IPS-15b (cell line): ENCODE measurements around the gene NUP35.

Experiments used
- H3K27me3 ChIP-seq: one replicate; pipeline ENCODE4 v1.6.1; 2013; ENCODE audit warnings: low read length; ENCODE audit not compliant: control insufficient read depth, insufficient read depth
- H3K36me3 ChIP-seq: one replicate; pipeline ENCODE4 v1.6.1; 2013; ENCODE audit warnings: low read length; ENCODE audit not compliant: control insufficient read depth, insufficient read depth
- H3K4me1 ChIP-seq: one replicate; pipeline ENCODE4 v1.6.1; 2013; ENCODE audit warnings: mild to moderate bottlenecking, low read length; ENCODE audit not compliant: control insufficient read depth, insufficient read depth
- H3K4me3 ChIP-seq: one replicate; pipeline ENCODE4 v1.5.1; 2013; ENCODE audit warnings: low read depth, low read length
- H3K9ac ChIP-seq: one replicate; pipeline ENCODE4 v1.6.1; 2013; ENCODE audit warnings: low read depth, mild to moderate bottlenecking, low read length
- H3K9me3 ChIP-seq: one replicate; pipeline ENCODE4 v1.6.1; 2013; ENCODE audit warnings: mild to moderate bottlenecking, low read length; ENCODE audit not compliant: control insufficient read depth, insufficient read depth

Gene NUP35

GRCh38 chr2:183186296-183186695, 62.1 kb downstream of the NUP35 start:
- Histone ChIP-seq H3K27me3 (no peaks in the 10 kb centered on the region), H3K9me3 (no peaks in the 10 kb centered on the region), H3K36me3 (peaks cover 10% of the 10 kb centered on the region), H3K4me3 (no peak overlapping the region), H3K9ac (no peak overlapping the region), H3K4me1 (no peaks in the 10 kb centered on the region)

GRCh38 chr2:183186766-183187165, 62.5 kb downstream of the NUP35 start:
- no peak overlapping the region for H3K4me3 ChIP-seq
- H3K36me3 ChIP-seq = peaks cover 10% of the 10 kb centered on the region
- no peak overlapping the region for H3K9ac ChIP-seq
- no peaks in the 10 kb centered on the region for H3K9me3 ChIP-seq
- H3K27me3 ChIP-seq = no peaks in the 10 kb centered on the region
- H3K4me1 ChIP-seq = no peaks in the 10 kb centered on the region

- H3K4me1 ChIP-seq = no peaks in the 10 kb centered on the region
- no peaks in the 10 kb centered on the region for H3K9me3 ChIP-seq
- H3K4me3 ChIP-seq = no peak overlapping the region
- H3K36me3 ChIP-seq = no peaks in the 10 kb centered on the region
- no peaks in the 10 kb centered on the region for H3K27me3 ChIP-seq
- H3K9ac ChIP-seq = no peak overlapping the region
Measured at GRCh38 chr2:183192343-183192742, 68.1 kb downstream of the NUP35 start.

- Histone ChIP-seq H3K4me1 (no peaks in the 10 kb centered on the region), H3K9ac (no peak overlapping the region), H3K9me3 (no peaks in the 10 kb centered on the region), H3K36me3 (no peaks in the 10 kb centered on the region), H3K27me3 (no peaks in the 10 kb centered on the region), H3K4me3 (no peak overlapping the region)
Measured at GRCh38 chr2:183193904-183194303, 69.7 kb downstream of the NUP35 start.

- Histone ChIP-seq H3K4me3 (no peak overlapping the region), H3K9me3 (no peaks in the 10 kb centered on the region), H3K36me3 (no peaks in the 10 kb centered on the region), H3K27me3 (no peaks in the 10 kb centered on the region), H3K4me1 (no peaks in the 10 kb centered on the region), H3K9ac (no peak overlapping the region)
Measured at GRCh38 chr2:183195397-183195796, 71.2 kb downstream of the NUP35 start.

- Histone ChIP-seq H3K4me1 (no peaks in the 10 kb centered on the region), H3K9me3 (no peaks in the 10 kb centered on the region), H3K36me3 (no peaks in the 10 kb centered on the region), H3K27me3 (no peaks in the 10 kb centered on the region), H3K4me3 (no peak overlapping the region), H3K9ac (no peak overlapping the region)
Measured at GRCh38 chr2:183195998-183196409, 71.8 kb downstream of the NUP35 start.

GRCh38 chr2:183204397-183204796, 80.2 kb downstream of the NUP35 start:
- no peak overlapping the region for H3K9ac ChIP-seq
- no peaks in the 10 kb centered on the region for H3K4me1 ChIP-seq
- no peaks in the 10 kb centered on the region for H3K36me3 ChIP-seq
- no peak overlapping the region for H3K4me3 ChIP-seq
- H3K9me3 ChIP-seq = no peaks in the 10 kb centered on the region
- no peaks in the 10 kb centered on the region for H3K27me3 ChIP-seq

- Histone ChIP-seq H3K4me1 (no peaks in the 10 kb centered on the region), H3K9me3 (no peaks in the 10 kb centered on the region), H3K27me3 (no peaks in the 10 kb centered on the region), H3K36me3 (no peaks in the 10 kb centered on the region), H3K4me3 (no peak overlapping the region), H3K9ac (no peak overlapping the region)
Measured at GRCh38 chr2:183207110-183207509, 82.9 kb downstream of the NUP35 start.

- no peaks in the 10 kb centered on the region for H3K9me3 ChIP-seq
- H3K9ac ChIP-seq = no peak overlapping the region
- no peaks in the 10 kb centered on the region for H3K36me3 ChIP-seq
- no peaks in the 10 kb centered on the region for H3K27me3 ChIP-seq
- H3K4me3 ChIP-seq = no peak overlapping the region
- H3K4me1 ChIP-seq = no peaks in the 10 kb centered on the region
Measured at GRCh38 chr2:183209395-183210028, 85.3 kb downstream of the NUP35 start.
